Measurements from ENCODE around the gene SLC16A10.

The SLC16A10 gene

GRCh38 chr6:111228094-111228493, 140.8 kb downstream of the SLC16A10 start:
- no peaks in the 10 kb centered on the region for H3K9me3 ChIP-seq
- H3K27ac ChIP-seq: no peak overlapping the region
- H3K36me3 ChIP-seq: no peaks in the 10 kb centered on the region
- H3K4me1 ChIP-seq (ENCODE audit: control insufficient read depth in 1 of 2, insufficient read depth in 1 of 2, low read depth in 1 of 2, low read length in 1 of 2): peaks cover 0 to 8% of the 10 kb centered on the region in 2 experiments
- no peaks in the 10 kb centered on the region for H3K27me3 ChIP-seq
- no peak overlapping the region for H3K4me3 ChIP-seq (ENCODE audit: low read depth in 1 of 2, low read length in 1 of 2)
- TF ChIP-seq CTCF (IDR thresholded peaks at IDR 0.05): no peak

DNA sequence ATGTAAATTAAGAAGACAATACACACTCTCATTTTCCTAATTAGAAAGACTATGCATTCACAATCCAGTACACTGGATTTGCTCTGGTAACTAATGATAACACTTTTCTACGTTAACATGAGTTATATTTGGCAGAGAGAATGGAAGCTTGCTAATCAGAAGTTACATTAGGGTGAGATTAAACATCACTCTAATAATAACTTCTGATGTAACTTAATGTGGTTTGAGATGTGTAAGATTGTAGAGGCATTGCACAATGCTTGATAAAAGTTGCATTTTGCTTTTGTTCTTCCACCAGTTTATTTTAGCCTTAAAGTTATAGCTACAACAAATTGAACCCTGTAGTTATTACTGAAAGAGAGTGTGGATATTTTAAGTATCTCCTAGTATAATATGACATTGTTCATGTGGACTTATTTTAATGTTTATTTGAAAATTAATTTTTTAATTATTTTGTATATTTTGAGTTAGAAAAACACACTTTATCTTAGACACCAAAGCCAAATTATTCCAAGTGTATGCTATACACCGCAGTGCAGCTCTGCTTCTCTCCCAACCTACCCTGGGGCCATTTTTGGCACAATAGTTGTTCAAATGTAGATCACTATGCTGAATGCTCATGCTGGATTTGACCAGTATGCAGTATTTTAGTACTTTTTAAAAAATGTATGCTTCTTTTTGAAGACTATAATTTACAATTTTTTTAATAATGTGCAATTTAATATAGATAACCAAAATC, 143.2 kb downstream of the SLC16A10 start:
- TF ChIP-seq CTCF (IDR thresholded peaks at IDR 0.05): no peak
- Histone ChIP-seq H3K36me3 (no peaks in the 10 kb centered on the region), H3K27ac (no peak overlapping the region), H3K4me1 (ENCODE audit: control insufficient read depth in 1 of 2, insufficient read depth in 1 of 2, low read depth in 1 of 2, low read length in 1 of 2) (peaks cover 0 to 8% of the 10 kb centered on the region in 2 experiments), H3K9me3 (no peaks in the 10 kb centered on the region), H3K4me3 (ENCODE audit: low read depth in 1 of 2, low read length in 1 of 2) (no peak overlapping the region), H3K27me3 (no peaks in the 10 kb centered on the region)

DNA sequence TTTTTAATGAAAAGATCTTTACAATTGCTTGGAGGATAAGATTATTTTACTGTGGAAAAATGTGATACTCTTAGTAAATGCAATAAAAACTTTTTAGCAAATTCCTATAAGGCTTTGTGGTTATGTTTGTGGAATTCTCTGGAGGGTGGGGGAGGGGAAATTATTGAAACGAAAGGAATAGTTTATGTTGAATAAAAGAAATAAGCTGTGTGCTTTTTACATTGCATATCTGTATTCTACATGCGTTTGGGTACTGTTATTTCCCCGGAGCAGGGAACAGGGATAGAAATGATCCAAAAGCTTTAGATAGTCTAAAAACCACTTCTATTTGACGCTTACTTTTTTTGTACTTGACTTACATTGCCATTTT, 143.8 kb downstream of the SLC16A10 start:
- Histone ChIP-seq H3K9me3 (no peaks in the 10 kb centered on the region), H3K27ac (no peak overlapping the region), H3K4me1 (ENCODE audit: control insufficient read depth in 1 of 2, insufficient read depth in 1 of 2, low read depth in 1 of 2, low read length in 1 of 2) (peaks cover 0 to 8% of the 10 kb centered on the region in 2 experiments), H3K4me3 (ENCODE audit: low read depth in 1 of 2, low read length in 1 of 2) (no peak overlapping the region), H3K27me3 (no peaks in the 10 kb centered on the region), H3K36me3 (no peaks in the 10 kb centered on the region)
- TF ChIP-seq CTCF (IDR thresholded peaks at IDR 0.05): no peak

- Histone ChIP-seq H3K27me3 (no peaks in the 10 kb centered on the region), H3K36me3 (no peaks in the 10 kb centered on the region), H3K27ac (no peak overlapping the region), H3K4me3 (ENCODE audit: low read depth in 1 of 2, low read length in 1 of 2) (no peak overlapping the region), H3K4me1 (ENCODE audit: control insufficient read depth in 1 of 2, insufficient read depth in 1 of 2, low read depth in 1 of 2, low read length in 1 of 2) (no peaks in the 10 kb centered on the region), H3K9me3 (no peaks in the 10 kb centered on the region)
- TF ChIP-seq CTCF (IDR thresholded peaks at IDR 0.05): no peak
These were observed 150.5 kb downstream of the SLC16A10 start for GRCh38 chr6:111237852-111238251.

- TF ChIP-seq CTCF (IDR thresholded peaks at IDR 0.05): no peak
- no peak overlapping the region for H3K27ac ChIP-seq
- no peaks in the 10 kb centered on the region for H3K4me1 ChIP-seq (ENCODE audit: control insufficient read depth in 1 of 2, insufficient read depth in 1 of 2, low read depth in 1 of 2, low read length in 1 of 2)
- H3K4me3 ChIP-seq (ENCODE audit: low read depth in 1 of 2, low read length in 1 of 2): no peak overlapping the region
- no peaks in the 10 kb centered on the region for H3K9me3 ChIP-seq
- no peaks in the 10 kb centered on the region for H3K27me3 ChIP-seq
- H3K36me3 ChIP-seq: no peaks in the 10 kb centered on the region
These were observed 151.3 kb downstream of the SLC16A10 start for GRCh38 chr6:111238464-111239119.
